HepG2 (cell line): Measurements from ENCODE around the gene GPC6.

Experiments
- CTCF ChIP-seq: sonication (generic); formaldehyde crosslinking; IDR thresholded peaks from 2 replicates; pipeline ENCODE4 v1.5.0; 2020; ENCODE audit warnings: mild to moderate bottlenecking, missing genetic modification reagents, moderate library complexity
- FOXA1 ChIP-seq, 2 experiments: fragments of 450-650 bp in 1 of 2; sonication (generic) in 1 of 2; formaldehyde crosslinking in 1 of 2; IDR thresholded peaks; 2 replicates each; pipeline versions ENCODE4 v1.4.0 to v1.6.1; 2016 to 2020; ENCODE audit warnings: missing genetic modification reagents in 1 of 2
- HMG20B ChIP-seq: conservative IDR thresholded peaks from 2 replicates; pipeline ENCODE4 v1.6.1; 2016; ENCODE audit warnings: missing genetic modification reagents, missing compliant biosample characterization
- JUNB ChIP-seq: sonication (generic); formaldehyde crosslinking; IDR thresholded peaks from 2 replicates; pipeline ENCODE4 v1.8.0; 2022; ENCODE audit warnings: missing genetic modification reagents, mild to moderate bottlenecking, borderline replicate concordance
- KLF16 ChIP-seq, 2 experiments: sonication (generic) in 1 of 2; formaldehyde crosslinking in 1 of 2; IDR thresholded peaks; 2 replicates each; pipeline versions ENCODE4 v1.6.1 to v1.8.0; 2016 to 2023; ENCODE audit warnings: missing genetic modification reagents in 2 of 2, missing compliant biosample characterization in 1 of 2
- POLR2A ChIP-seq, 2 experiments: IDR thresholded peaks; 2 replicates each; pipeline ENCODE4 v1.6.1; 2011; ENCODE audit warnings: low read depth in 2 of 2, low read length in 2 of 2, mild to moderate bottlenecking in 1 of 2, moderate library complexity in 1 of 2; ENCODE audit not compliant: insufficient read depth in 1 of 2
- SMAD3 ChIP-seq: sonication (generic); formaldehyde crosslinking; IDR thresholded peaks from 2 replicates; pipeline ENCODE4 v1.4.0; 2020; ENCODE audit warnings: missing genetic modification reagents
- TGIF2 ChIP-seq: IDR thresholded peaks from 2 replicates; pipeline ENCODE4 v1.6.1; 2016; ENCODE audit warnings: control low read depth, missing compliant biosample characterization
- ZNF224 ChIP-seq: sonication (generic); formaldehyde crosslinking; IDR thresholded peaks from 2 replicates; pipeline ENCODE4 v1.5.0; 2020; ENCODE audit warnings: mild to moderate bottlenecking, missing genetic modification reagents
- ZNF576 ChIP-seq: sonication (generic); formaldehyde crosslinking; IDR thresholded peaks from 2 replicates; pipeline ENCODE4 v1.4.0; 2020; ENCODE audit warnings: mild to moderate bottlenecking, missing genetic modification reagents

- TF ChIP-seq HMG20B (CRISPR knock-in tag): no peak
- TF ChIP-seq JUNB (CRISPR knock-in tag): no peak
- TF ChIP-seq TGIF2 (CRISPR knock-in tag): no peak
- TF ChIP-seq ZNF576 (CRISPR knock-in tag): no peak
- TF ChIP-seq KLF16 (CRISPR knock-in tag; IDR thresholded peaks at IDR 0.05): no peak
- TF ChIP-seq POLR2A (IDR thresholded peaks at IDR 0.05; ENCODE audit: insufficient read depth in 1 of 2, low read depth in 2 of 2, low read length in 2 of 2): no peak
- TF ChIP-seq ZNF224 (CRISPR knock-in tag): no peak
- TF ChIP-seq FOXA1 (IDR thresholded peaks at IDR 0.05): no peak
- TF ChIP-seq FOXA1 (CRISPR knock-in tag; IDR thresholded peaks at IDR 0.05): no peak
- no peak for TF ChIP-seq CTCF
- TF ChIP-seq SMAD3: no peak
These were observed 172.6 kb downstream of the GPC6 start for GRCh38 chr13:93399212-93399611.
